H9 (cell line): ENCODE results near the gene RORC. TPM values are rescaled to one million over a fixed set of nuclear protein-coding genes. Genes with fewer than 3 reads are reported as not detected.

ENCODE experiments used
- DNase-seq: peaks from one replicate; pipeline ENCODE4 v3.0.0-alpha.2; 2017
- H2AFZ ChIP-seq: one replicate; pipeline ENCODE4 v1.6.1; 2013; ENCODE audit warnings: mild to moderate bottlenecking, low read length, control low read depth, moderate library complexity
- H2AK5ac ChIP-seq: 2 replicates; pipeline ENCODE4 v1.6.1; 2013; ENCODE audit warnings: low read length, control low read depth, mixed read lengths; ENCODE audit not compliant: insufficient read length
- H2BK120ac ChIP-seq: one replicate; pipeline ENCODE4 v1.6.1; 2013; ENCODE audit warnings: low read depth, mild to moderate bottlenecking, low read length, control low read depth, inconsistent platforms; ENCODE audit not compliant: poor library complexity, severe bottlenecking
- H2BK12ac ChIP-seq: 2 replicates; pipeline ENCODE4 v1.6.1; 2013; ENCODE audit warnings: low read length, control low read depth, mixed read lengths, low read depth; ENCODE audit not compliant: insufficient read length
- H2BK15ac ChIP-seq: 2 replicates; pipeline ENCODE4 v1.6.1; 2013; ENCODE audit warnings: low read depth, low read length, control low read depth
- H2BK20ac ChIP-seq: one replicate; pipeline ENCODE4 v1.6.1; 2013; ENCODE audit warnings: low read depth, mild to moderate bottlenecking, low read length, control low read depth, inconsistent platforms; ENCODE audit not compliant: poor library complexity, severe bottlenecking
- H2BK5ac ChIP-seq: 2 replicates; pipeline ENCODE4 v1.6.1; 2013; ENCODE audit warnings: low read length, control low read depth, mixed read lengths; ENCODE audit not compliant: insufficient read length
- H3K14ac ChIP-seq: 2 replicates; pipeline ENCODE4 v1.6.1; 2013; ENCODE audit warnings: low read length, control low read depth; ENCODE audit not compliant: insufficient read depth
- H3K18ac ChIP-seq: 2 replicates; pipeline ENCODE4 v1.6.1; 2013; ENCODE audit warnings: low read depth, mild to moderate bottlenecking, mixed read lengths, low read length, control low read depth; ENCODE audit not compliant: insufficient read length
- H3K23ac ChIP-seq: 2 replicates; pipeline ENCODE4 v1.6.1; 2013; ENCODE audit warnings: low read length, control low read depth, mixed read lengths, low read depth; ENCODE audit not compliant: insufficient read length
- H3K23me2 ChIP-seq: 2 replicates; pipeline ENCODE4 v1.6.1; 2013; ENCODE audit warnings: low read depth, mild to moderate bottlenecking, mixed read lengths, low read length, control low read depth; ENCODE audit not compliant: insufficient read length, poor library complexity, severe bottlenecking
- H3K27ac ChIP-seq: 2 replicates; pipeline ENCODE4 v1.5.1; 2013; ENCODE audit warnings: low read length, control low read depth, mixed read lengths, low read depth; ENCODE audit not compliant: insufficient read length
- H3K27me3 ChIP-seq: 2 replicates; pipeline ENCODE4 v1.6.1; 2013; ENCODE audit warnings: low read length, control low read depth, inconsistent platforms; ENCODE audit not compliant: insufficient read depth
- H3K4ac ChIP-seq: 2 replicates; pipeline ENCODE4 v1.6.1; 2013; ENCODE audit warnings: low read depth, mild to moderate bottlenecking, control low read depth, inconsistent platforms, low read length, moderate library complexity
- H3K4me1 ChIP-seq: 2 replicates; pipeline ENCODE4 v1.6.1; 2013; ENCODE audit warnings: low read length, control low read depth, inconsistent platforms; ENCODE audit not compliant: insufficient read depth
- H3K4me2 ChIP-seq: 2 replicates; pipeline ENCODE4 v1.6.1; 2013; ENCODE audit warnings: low read length, control low read depth, mixed read lengths; ENCODE audit not compliant: insufficient read length, insufficient read depth
- H3K56ac ChIP-seq: 2 replicates; pipeline ENCODE4 v1.6.1; 2013; ENCODE audit warnings: low read depth, mild to moderate bottlenecking, mixed read lengths, low read length, control low read depth; ENCODE audit not compliant: insufficient read length
- H3K79me1 ChIP-seq: 2 replicates; pipeline ENCODE4 v1.6.1; 2013; ENCODE audit warnings: low read depth, mild to moderate bottlenecking, moderate library complexity, low read length, control low read depth, inconsistent platforms; ENCODE audit not compliant: insufficient read depth, poor library complexity, severe bottlenecking
- H3K79me2 ChIP-seq: 2 replicates; pipeline ENCODE4 v1.6.1; 2013; ENCODE audit warnings: low read length, control low read depth, inconsistent platforms; ENCODE audit not compliant: insufficient read depth
- H3K9ac ChIP-seq: 2 replicates; pipeline ENCODE4 v1.6.1; 2013; ENCODE audit warnings: low read length, control low read depth, mixed read lengths; ENCODE audit not compliant: insufficient read length; ENCODE audit errors: extremely low read depth
- H3K9me3 ChIP-seq: one replicate; pipeline ENCODE4 v1.6.1; 2013; ENCODE audit warnings: low read depth, low read length, inconsistent platforms; ENCODE audit not compliant: control insufficient read depth
- H3T11ph ChIP-seq: one replicate; pipeline ENCODE4 v1.6.1; 2013; ENCODE audit warnings: mild to moderate bottlenecking, low read length, control low read depth, inconsistent platforms
- H4K20me1 ChIP-seq: one replicate; pipeline ENCODE4 v1.6.1; 2013; ENCODE audit not compliant: control insufficient read depth, insufficient read length, insufficient read depth
- H4K5ac ChIP-seq: 2 replicates; pipeline ENCODE4 v1.6.1; 2013; ENCODE audit warnings: low read depth, mild to moderate bottlenecking, mixed read lengths, low read length, control low read depth; ENCODE audit not compliant: insufficient read length
- H4K8ac ChIP-seq: replicated peaks from 2 replicates; pipeline ENCODE4 v1.6.1; 2013; ENCODE audit warnings: low read length, control low read depth, mixed read lengths, low read depth; ENCODE audit not compliant: insufficient read length
- H4K91ac ChIP-seq: 2 replicates; pipeline ENCODE4 v1.6.1; 2013; ENCODE audit warnings: low read depth, mild to moderate bottlenecking, moderate library complexity, mixed read lengths, low read length, control low read depth; ENCODE audit not compliant: insufficient read length
- H3K27ac Mint-ChIP-seq, 3 experiments: 2 replicates in 2 of 3; 3 replicates in 1 of 3; pipeline ENCODE4 v1.8.0; 2020 to 2021; ENCODE audit warnings: mixed read lengths in 3 of 3, mild to moderate bottlenecking in 1 of 3, moderate library complexity in 1 of 3
- H3K27me3 Mint-ChIP-seq: 2 replicates; pipeline ENCODE4 v1.8.0; 2021; ENCODE audit warnings: low read depth, mild to moderate bottlenecking, moderate library complexity, mixed read lengths
- H3K36me3 Mint-ChIP-seq, 3 experiments: 2 replicates in 2 of 3; 3 replicates in 1 of 3; pipeline ENCODE4 v1.8.0; 2020 to 2021; ENCODE audit warnings: low read depth in 3 of 3, mixed read lengths in 3 of 3; ENCODE audit not compliant: insufficient read depth in 1 of 3
- H3K4me1 Mint-ChIP-seq, 2 experiments: 2 replicates each; pipeline ENCODE4 v1.8.0; 2020; ENCODE audit warnings: mixed read lengths in 2 of 2
- H3K4me3 Mint-ChIP-seq, 2 experiments: 2 replicates in 1 of 2; 3 replicates in 1 of 2; pipeline ENCODE4 v1.8.0; 2020 to 2021; ENCODE audit warnings: mild to moderate bottlenecking in 2 of 2, mixed read lengths in 2 of 2, moderate library complexity in 1 of 2
- H3K9me3 Mint-ChIP-seq, 2 experiments: 2 replicates in 1 of 2; 3 replicates in 1 of 2; pipeline ENCODE4 v1.8.0; 2020; ENCODE audit warnings: mild to moderate bottlenecking in 2 of 2, mixed read lengths in 2 of 2, moderate library complexity in 1 of 2
- CTCF ChIP-seq: fragments of 200-600 bp; sonication (generic); conservative IDR thresholded peaks from 3 replicates; pipeline ENCODE4 v1.8.0; 2021; ENCODE audit warnings: antibody characterized with exemption, mild to moderate bottlenecking
- total RNA-seq: library from RNA; stranded (reverse); gene quantifications from 2 replicates; pipeline ENCODE4 v1.2.1, GENCODE V29; 2021

RORC gene
- total RNA-seq, 1 experiment from 2014 or later, result 0.52 TPM

- Histone ChIP-seq H3K9ac (peak overlapping the region; percentile 59), H3K4me1 (peaks cover 2% of the 10 kb centered on the region; the same call in 1 of the 2 replicates), H2BK5ac (no peak overlapping the region), H4K8ac (no peak overlapping the region), H3K4ac (no peak overlapping the region), H3K79me1 (no peaks in the 10 kb centered on the region), H3K27me3 (peaks cover 9% of the 10 kb centered on the region; the same call in 1 of the 2 replicates), H2BK20ac (no peak overlapping the region), H3K56ac (no peak overlapping the region), H3K9me3 (no peaks in the 10 kb centered on the region), H3K4me2 (peak overlapping the region; percentile 43), H4K91ac (no peak overlapping the region), H3K27ac (no peak overlapping the region), H3K14ac (peak overlapping the region; percentile 94), H3K79me2 (no peaks in the 10 kb centered on the region), H3K23ac (no peak overlapping the region), H2BK12ac (no peak overlapping the region), H4K20me1 (no peaks in the 10 kb centered on the region), H2BK15ac (no peak overlapping the region), H2BK120ac (no peak overlapping the region), H3T11ph (no peak overlapping the region), H3K23me2 (peaks cover 30% of the 10 kb centered on the region), H2AK5ac (no peak overlapping the region), H3K18ac (peak overlapping the region; percentile 94), H2AFZ (no peak overlapping the region), H4K5ac (no peak overlapping the region)
- Mint-ChIP-seq H3K27me3 (peaks cover 40% of the 10 kb centered on the region), H3K4me1 (peaks cover 32 to 33% of the 10 kb centered on the region in 2 experiments), H3K4me3 (peak overlapping the region; percentile 76 to 86), H3K9me3 (no peaks in the 10 kb centered on the region; a peak in 1 of 5 replicates), H3K27ac (no peak overlapping the region; a peak in 1 of 7 replicates), H3K36me3 (peaks cover 0 to 8% (median 0%) of the 10 kb centered on the region in 3 experiments; a peak in 2 of 7 replicates)
- no peak for TF ChIP-seq CTCF
- DNase-seq, result no peak
Measured at GRCh38 chr1:151840421-151840820, 8.8 kb upstream of the RORC start.
